H1 (cell line): ENCODE results near the gene TRAPPC6A. TPM values are rescaled to one million over a fixed set of nuclear protein-coding genes. Genes with fewer than 3 reads are reported as not detected.

ENCODE experiments used
- GTF2F1 ChIP-seq: IDR thresholded peaks from 2 replicates; pipeline ENCODE4 v1.6.1; 2012; ENCODE audit warnings: low read depth, low read length, improper control_type of control experiment, borderline replicate concordance
- TAF7 ChIP-seq: optimal IDR thresholded peaks from 2 replicates; pipeline ENCODE3; 2011; ENCODE audit warnings: low read depth, mild to moderate bottlenecking, inconsistent platforms, low read length, moderate library complexity, borderline replicate concordance
- TCF12 ChIP-seq: IDR thresholded peaks from 2 replicates; pipeline ENCODE4 v1.6.1; 2011; ENCODE audit warnings: low read depth, mild to moderate bottlenecking, low read length
- polyA plus RNA-seq, 7 experiments: library from polyadenylated mRNA; depleted of rRNA in 3 of 7; stranded (reverse) in 5 of 7; unstranded in 2 of 7; fragments of >200 nt in 5 of 7; fragments of 200-250 nt in 2 of 7; gene quantifications; 1 replicate in 5 of 7; 2 replicates in 1 of 7; 4 replicates in 1 of 7; pipeline versions ENCODE4 v1.2.1 to v1.2.3, GENCODE V29; 2011 to 2013; ENCODE audit warnings: missing spikeins in 2 of 7, mixed read lengths in 2 of 7
- total RNA-seq: library from RNA; stranded (reverse); fragmentation: NEBNext Ultra II Directional; extraction: Animal tissue kit (Norgen Biotek cat#: 25700); gene quantifications from 2 replicates; pipeline ENCODE4 v1.2.1, GENCODE V29; 2021

The TRAPPC6A gene
- total and polyA plus RNA-seq, 2 of the 8 experiments (the other 6 are each of a cell fraction or from before 2014, with no cell fraction given), result 31.8 to 130 TPM

- TF ChIP-seq TCF12 (no peak), GTF2F1 (no peak), TAF7 (no peak)
Measured at GRCh38 chr19:45205810-45206209, 27.8 kb upstream of the TRAPPC6A start (continued).
